HFF-Myc (cell line): Measurements from ENCODE around the gene DERL2.
"Not testable (repeated sequence)": the region's sequence is repeated elsewhere in the genome, so short reads cannot be mapped to it uniquely, and the experiment has no call there.

ENCODE experiments used
- DNase-seq: peaks from one replicate; pipeline ENCODE4 v3.0.0-alpha.2; 2011; ENCODE audit warnings: low read depth; ENCODE audit errors: extremely low read depth
- H3K4me3 ChIP-seq: replicated peaks from 2 replicates; pipeline ENCODE4 v1.5.1; 2011; ENCODE audit warnings: low read depth, mild to moderate bottlenecking, control low read depth, low read length
- CTCF ChIP-seq: IDR thresholded peaks from 2 replicates; pipeline ENCODE4 v1.5.1; 2012; ENCODE audit warnings: mild to moderate bottlenecking, low read depth, low read length, control low read depth; ENCODE audit errors: missing control alignments

DERL2 gene

GRCh38 chr17:5431949-5432556, 53.9 kb downstream of the DERL2 start:
- no peak for TF ChIP-seq CTCF
- no peak for DNase-seq
- no peak overlapping the region for H3K4me3 ChIP-seq

- not testable (repeated sequence) for H3K4me3 ChIP-seq, DNase-seq
These were observed 54.7 kb downstream of the DERL2 start for GRCh38 chr17:5431234-5431633.

- TF ChIP-seq CTCF = no peak
- no peak for DNase-seq
- H3K4me3 ChIP-seq = no peak overlapping the region
These were observed 55.5 kb downstream of the DERL2 start for GRCh38 chr17:5430413-5430999.

- TF ChIP-seq CTCF = no peak
- DNase-seq = peak; percentile 94
- no peak overlapping the region for H3K4me3 ChIP-seq
These were observed 56.6 kb downstream of the DERL2 start for GRCh38 chr17:5429191-5429887.

GRCh38 chr17:5425826-5426225, 60.2 kb downstream of the DERL2 start:
- DNase-seq = no peak
- TF ChIP-seq CTCF = no peak
- no peak overlapping the region for H3K4me3 ChIP-seq

GRCh38 chr17:5424909-5425308, 61.1 kb downstream of the DERL2 start:
- TF ChIP-seq CTCF = no peak
- DNase-seq = no peak
- H3K4me3 ChIP-seq = no peak overlapping the region

GRCh38 chr17:5422505-5422904, 63.5 kb downstream of the DERL2 start:
- DNase-seq = no peak
- no peak for TF ChIP-seq CTCF
- H3K4me3 ChIP-seq = no peak overlapping the region
